Measurements from ENCODE around the gene FRMD4A. TPM values are rescaled to one million over a fixed set of nuclear protein-coding genes. Genes with fewer than 3 reads are reported as not detected.

FRMD4A gene
- total and polyA plus RNA-seq, 2 of the 4 experiments (the other 2 are of a cell fraction) = 30.3 to 68.8 TPM

GRCh38 chr10:13630231-13630630 lies 700.5 kb downstream of the FRMD4A start:
- Histone ChIP-seq H3K9ac (ENCODE audit: low read depth, low read length) (no peak overlapping the region), H3K4me1 (ENCODE audit: control insufficient read depth, insufficient read depth, low read length) (no peaks in the 10 kb centered on the region), H3K79me1 (ENCODE audit: low read depth in 1 of 2, low read length in 2 of 2) (peaks cover 0 to 4% of the 10 kb centered on the region in 2 experiments; a peak in 2 of 4 replicates), H3K9me1 (ENCODE audit: insufficient read depth, low read length) (no peaks in the 10 kb centered on the region; the same call in 1 of the 2 replicates), H4K20me1 (ENCODE audit: insufficient read depth, low read length) (no peaks in the 10 kb centered on the region), H3K9me3 (ENCODE audit: control insufficient read depth, insufficient read depth, low read length) (no peaks in the 10 kb centered on the region), H2AK9ac (replicated peaks; ENCODE audit: low read depth, low read length, poor library complexity) (no peak overlapping the region), H2BK20ac (ENCODE audit: low read depth, low read length) (no peak overlapping the region), H2BK15ac (ENCODE audit: low read depth, low read length) (no peak overlapping the region), H3K36me3 (ENCODE audit: control insufficient read depth, insufficient read depth, low read length) (peaks cover 19% of the 10 kb centered on the region), H3K14ac (replicated peaks; ENCODE audit: low read depth, low read length) (no peak overlapping the region), H3K18ac (ENCODE audit: low read depth, low read length) (no peak overlapping the region), H2AFZ (replicated peaks; ENCODE audit: low read length, poor library complexity) (no peak overlapping the region), H3K4me3 (ENCODE audit: insufficient read depth, low read depth, low read length) (no peak overlapping the region), H3K56ac (ENCODE audit: extremely low read depth, insufficient read depth, low read length) (no peak overlapping the region), H4K8ac (ENCODE audit: low read depth in 2 of 2, low read length in 2 of 2) (no peak overlapping the region), H3K27ac (ENCODE audit: insufficient read depth, low read length) (no peak overlapping the region), H2BK5ac (ENCODE audit: low read depth, low read length, poor library complexity, severe bottlenecking) (no peak overlapping the region), H3K27me3 (ENCODE audit: control insufficient read depth, insufficient read depth, low read length) (no peaks in the 10 kb centered on the region), H2AK5ac (ENCODE audit: low read depth, low read length) (no peak overlapping the region), H3K4ac (ENCODE audit: low read depth, low read length) (no peak overlapping the region), H3K23ac (ENCODE audit: low read depth, low read length) (no peak overlapping the region), H2BK120ac (ENCODE audit: low read depth, low read length) (no peak overlapping the region), H3K4me2 (ENCODE audit: low read depth, low read length) (no peak overlapping the region), H4K5ac (ENCODE audit: low read depth, low read length) (no peak overlapping the region), H4K91ac (ENCODE audit: insufficient read depth, low read depth, low read length) (no peak overlapping the region)
- ChIA-PET CTCF (interaction anchor here (0.5 kb wide), 1 partner anchor 1757 kb away, joined by 4 read pairs; no protein-coding TSS in a partner anchor), POLR2A (ENCODE audit: unreplicated experiment) (no interaction called here)
- no TSS peak for BruUV-seq (replicated peaks)
- no peak for DNase-seq
- TF ChIP-seq, protein P1, sequence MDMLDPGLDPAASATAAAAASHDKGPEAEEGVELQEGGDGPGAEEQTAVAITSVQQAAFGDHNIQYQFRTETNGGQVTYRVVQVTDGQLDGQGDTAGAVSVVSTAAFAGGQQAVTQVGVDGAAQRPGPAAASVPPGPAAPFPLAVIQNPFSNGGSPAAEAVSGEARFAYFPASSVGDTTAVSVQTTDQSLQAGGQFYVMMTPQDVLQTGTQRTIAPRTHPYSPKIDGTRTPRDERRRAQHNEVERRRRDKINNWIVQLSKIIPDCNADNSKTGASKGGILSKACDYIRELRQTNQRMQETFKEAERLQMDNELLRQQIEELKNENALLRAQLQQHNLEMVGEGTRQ (IDR thresholded peaks at IDR 0.05; ENCODE audit: low read depth, low read length) = no peak
- TF ChIP-seq CHD1 (IDR thresholded peaks at IDR 0.05; ENCODE audit: low read depth, low read length) (no peak), RFX5 (IDR thresholded peaks at IDR 0.05; ENCODE audit: low read depth, low read length) (no peak)
- in situ Hi-C loops (cut with MboI; ENCODE audit: low sequenced_read_pairs) = no loop called here
- intact Hi-C loops (cut with micrococcal nuclease) = no loop called here
- no peak for ATAC-seq (ENCODE audit: low read depth)
- dilution Hi-C loops (cut with HindIII; ENCODE audit: low sequenced_read_pairs, unreplicated experiment) = no loop called here

Measured in IMR-90 (cell line).